ENCODE data around the gene PHF23.

Gene PHF23

DNA sequence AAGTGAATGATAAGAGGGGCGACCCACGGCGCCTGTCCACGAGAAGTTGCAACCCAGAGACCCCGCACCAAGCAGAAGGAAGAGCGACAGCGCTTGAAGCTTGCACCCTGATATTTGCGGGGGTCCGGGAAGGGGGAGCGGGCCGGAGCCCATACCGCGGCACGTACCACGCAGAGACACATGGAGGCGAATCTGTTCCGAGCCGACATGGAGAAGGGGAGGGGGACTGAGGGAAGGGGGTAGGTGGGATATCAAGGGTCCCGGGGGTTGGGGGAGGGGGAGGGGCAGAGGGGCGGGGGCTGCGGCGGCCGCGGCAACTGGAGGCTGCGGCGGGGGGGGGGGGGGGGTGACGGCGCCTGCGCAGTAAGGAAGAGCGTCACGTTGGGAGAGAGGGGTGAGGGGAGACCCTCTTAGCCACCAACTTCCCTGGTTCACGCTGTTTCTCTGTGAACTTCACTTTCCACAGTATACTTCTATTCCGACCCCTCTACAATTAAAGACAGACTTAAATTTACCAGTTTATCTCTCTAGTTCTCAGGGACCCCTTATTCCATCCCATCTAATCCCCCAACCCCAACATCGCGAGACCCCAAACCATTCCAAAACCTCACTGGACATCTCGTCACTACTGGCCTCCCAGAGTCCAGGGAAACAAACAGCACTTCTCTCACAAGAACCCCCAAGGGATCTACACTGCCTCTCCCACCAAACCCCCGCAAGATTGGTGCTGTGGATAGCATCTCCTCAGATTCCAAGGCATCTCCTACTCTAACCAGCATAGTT, 27.6 kb downstream of the PHF23 start:
- no peak for TF ChIP-seq SPI1 (IDR thresholded peaks at IDR 0.05; ENCODE audit: borderline replicate concordance, low read depth)
- no peak for TF ChIP-seq REST (IDR thresholded peaks at IDR 0.05; ENCODE audit: insufficient replicate concordance, low read depth)
- no peak for TF ChIP-seq GABPA (IDR thresholded peaks at IDR 0.05; ENCODE audit: low read depth)
- no peak for TF ChIP-seq POLR2AphosphoS5 (IDR thresholded peaks at IDR 0.05; ENCODE audit: low read depth)
- TF ChIP-seq CTCF (IDR thresholded peaks at IDR 0.05; ENCODE audit: insufficient read depth, low read length) = no peak

GRCh38 chr17:7208754-7209460, 30.4 kb downstream of the PHF23 start:
- no peak for DNase-seq (ENCODE audit: low read depth in 1 of 2, low spot score in 1 of 2)
- H3K27ac ChIP-seq (replicated peaks) = no peak overlapping the region
- TF ChIP-seq CTCF (IDR thresholded peaks at IDR 0.05; ENCODE audit: insufficient read depth, low read length) (no peak), POLR2AphosphoS5 (IDR thresholded peaks at IDR 0.05; ENCODE audit: low read depth) (no peak), REST (IDR thresholded peaks at IDR 0.05; ENCODE audit: insufficient replicate concordance, low read depth) (no peak), SPI1 (IDR thresholded peaks at IDR 0.05; ENCODE audit: borderline replicate concordance, low read depth) (no peak), GABPA (IDR thresholded peaks at IDR 0.05; ENCODE audit: low read depth) (no peak)
- no peaks in the 10 kb centered on the region for H3K27me3 ChIP-seq (ENCODE audit: insufficient read depth, poor library complexity, severe bottlenecking)
- no peak overlapping the region for H3K4me3 ChIP-seq (replicated peaks; ENCODE audit: insufficient read depth, low read length)

More for the DNA sequence above, 27.6 kb downstream of the PHF23 start:
- no peak overlapping the region for H3K27ac ChIP-seq (replicated peaks)
- DNase-seq (ENCODE audit: low read depth in 1 of 2, low spot score in 1 of 2) = no peak
- no peak overlapping the region for H3K4me3 ChIP-seq (replicated peaks; ENCODE audit: insufficient read depth, low read length)
- no peaks in the 10 kb centered on the region for H3K27me3 ChIP-seq (ENCODE audit: insufficient read depth, poor library complexity, severe bottlenecking)

- no peak for DNase-seq (ENCODE audit: low read depth in 1 of 2, low spot score in 1 of 2)
- no peak overlapping the region for H3K27ac ChIP-seq (replicated peaks)
- TF ChIP-seq CTCF (IDR thresholded peaks at IDR 0.05; ENCODE audit: insufficient read depth, low read length) = no peak
- no peak for TF ChIP-seq REST (IDR thresholded peaks at IDR 0.05; ENCODE audit: insufficient replicate concordance, low read depth)
- TF ChIP-seq SPI1 (IDR thresholded peaks at IDR 0.05; ENCODE audit: borderline replicate concordance, low read depth) = no peak
- no peak for TF ChIP-seq GABPA (IDR thresholded peaks at IDR 0.05; ENCODE audit: low read depth)
- no peak for TF ChIP-seq POLR2AphosphoS5 (IDR thresholded peaks at IDR 0.05; ENCODE audit: low read depth)
- no peaks in the 10 kb centered on the region for H3K27me3 ChIP-seq (ENCODE audit: insufficient read depth, poor library complexity, severe bottlenecking)
- no peak overlapping the region for H3K4me3 ChIP-seq (replicated peaks; ENCODE audit: insufficient read depth, low read length)
These were observed 31.2 kb downstream of the PHF23 start for GRCh38 chr17:7208027-7208571.
